ENCODE results near the gene FBN1. TPM values are rescaled to one million over a fixed set of nuclear protein-coding genes. Genes with fewer than 3 reads are reported as not detected.

Gene FBN1
- total RNA-seq, 1 donor from 2014 or later: 78.8 TPM

DNA sequence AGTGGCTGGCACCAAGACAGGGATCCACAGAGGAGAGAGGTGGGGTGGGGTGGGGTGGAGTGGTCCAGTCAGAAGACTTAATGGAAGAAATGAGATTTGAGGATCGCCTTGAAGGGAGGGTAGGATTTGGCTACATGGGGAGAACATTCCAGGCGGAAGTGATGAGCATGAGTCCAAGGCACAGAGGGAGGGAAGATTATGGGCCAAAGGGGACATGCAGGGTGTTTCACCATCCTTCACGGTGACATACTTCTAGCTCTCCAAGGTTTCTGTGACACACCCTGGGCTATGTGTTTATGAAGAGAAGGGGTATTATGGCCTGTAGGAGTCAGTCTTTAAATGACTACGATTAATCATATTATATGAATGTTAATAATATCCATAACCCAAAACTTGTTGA lies 7.7 kb upstream of the FBN1 start:
- H2AFZ ChIP-seq (replicated peaks): no peak overlapping the region
- no peaks in the 10 kb centered on the region for H3K79me2 ChIP-seq (ENCODE audit: low read depth)
- Mint-ChIP-seq H3K27ac (no peak overlapping the region), H3K36me3 (no peaks in the 10 kb centered on the region), H3K9me3 (no peaks in the 10 kb centered on the region), H3K4me3 (no peak overlapping the region), H3K27me3 (ENCODE audit: insufficient read depth, low read depth) (no peaks in the 10 kb centered on the region), H3K4me1 (peaks cover 6% of the 10 kb centered on the region)
- no peak overlapping the region for H3K9ac ChIP-seq
- no peaks in the 10 kb centered on the region for H3K36me3 ChIP-seq
- DNase-seq (ENCODE audit: low spot score): no peak
- no peak overlapping the region for H3K27ac ChIP-seq
- TF ChIP-seq EZH2phosphoT487 (IDR thresholded peaks at IDR 0.05) (no peak), EZH2 (IDR thresholded peaks at IDR 0.05) (no peak)
- TF ChIP-seq, protein P1, sequence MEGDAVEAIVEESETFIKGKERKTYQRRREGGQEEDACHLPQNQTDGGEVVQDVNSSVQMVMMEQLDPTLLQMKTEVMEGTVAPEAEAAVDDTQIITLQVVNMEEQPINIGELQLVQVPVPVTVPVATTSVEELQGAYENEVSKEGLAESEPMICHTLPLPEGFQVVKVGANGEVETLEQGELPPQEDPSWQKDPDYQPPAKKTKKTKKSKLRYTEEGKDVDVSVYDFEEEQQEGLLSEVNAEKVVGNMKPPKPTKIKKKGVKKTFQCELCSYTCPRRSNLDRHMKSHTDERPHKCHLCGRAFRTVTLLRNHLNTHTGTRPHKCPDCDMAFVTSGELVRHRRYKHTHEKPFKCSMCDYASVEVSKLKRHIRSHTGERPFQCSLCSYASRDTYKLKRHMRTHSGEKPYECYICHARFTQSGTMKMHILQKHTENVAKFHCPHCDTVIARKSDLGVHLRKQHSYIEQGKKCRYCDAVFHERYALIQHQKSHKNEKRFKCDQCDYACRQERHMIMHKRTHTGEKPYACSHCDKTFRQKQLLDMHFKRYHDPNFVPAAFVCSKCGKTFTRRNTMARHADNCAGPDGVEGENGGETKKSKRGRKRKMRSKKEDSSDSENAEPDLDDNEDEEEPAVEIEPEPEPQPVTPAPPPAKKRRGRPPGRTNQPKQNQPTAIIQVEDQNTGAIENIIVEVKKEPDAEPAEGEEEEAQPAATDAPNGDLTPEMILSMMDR (IDR thresholded peaks at IDR 0.05): no peak
- no peaks in the 10 kb centered on the region for H4K20me1 ChIP-seq (ENCODE audit: low read depth)
- no peak overlapping the region for H3K4me3 ChIP-seq
- no peak overlapping the region for H3K4me2 ChIP-seq
- peaks cover 10% of the 10 kb centered on the region for H3K4me1 ChIP-seq
- H3K9me3 ChIP-seq (ENCODE audit: low read depth): no peaks in the 10 kb centered on the region
- peaks cover 2% of the 10 kb centered on the region for H3F3A ChIP-seq (ENCODE audit: low read depth)
- no peaks in the 10 kb centered on the region for H3K27me3 ChIP-seq

DNA sequence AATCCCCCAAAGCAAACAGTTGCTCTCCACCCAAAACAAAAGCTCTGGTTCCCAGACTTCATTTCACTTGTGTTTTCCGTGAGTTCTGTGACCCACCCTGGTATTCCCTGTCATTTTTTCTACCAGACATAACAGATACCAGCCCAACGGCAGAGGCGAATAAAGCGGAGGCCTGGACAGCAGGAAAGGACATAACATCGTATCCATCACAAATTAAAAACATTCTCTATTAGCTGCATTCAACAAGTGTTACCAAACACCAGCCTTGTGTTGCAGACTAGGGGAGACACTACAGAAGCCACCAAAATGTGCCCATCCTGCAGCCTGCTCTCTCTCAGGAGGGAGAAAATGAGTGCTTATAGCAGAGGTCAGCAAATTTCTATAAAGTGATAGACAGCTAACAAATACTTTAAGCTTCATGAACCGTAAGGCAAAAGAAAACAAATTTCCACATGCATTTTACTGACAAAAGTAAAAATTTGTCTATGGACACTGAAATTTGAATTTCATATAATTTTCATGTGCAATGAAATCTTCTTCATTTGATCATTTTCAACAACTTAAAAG lies 7.1 kb upstream of the FBN1 start:
- Histone ChIP-seq H3K4me2 (no peak overlapping the region), H3K36me3 (no peaks in the 10 kb centered on the region), H4K20me1 (ENCODE audit: low read depth) (no peaks in the 10 kb centered on the region), H3K4me3 (no peak overlapping the region), H3K9me3 (ENCODE audit: low read depth) (no peaks in the 10 kb centered on the region), H3K27ac (no peak overlapping the region), H3K27me3 (no peaks in the 10 kb centered on the region), H3K79me2 (ENCODE audit: low read depth) (no peaks in the 10 kb centered on the region), H3F3A (ENCODE audit: low read depth) (peaks cover 6% of the 10 kb centered on the region), H2AFZ (replicated peaks) (no peak overlapping the region), H3K4me1 (peaks cover 17% of the 10 kb centered on the region), H3K9ac (no peak overlapping the region)
- Mint-ChIP-seq H3K27ac (no peak overlapping the region), H3K4me1 (peaks cover 11% of the 10 kb centered on the region), H3K36me3 (no peaks in the 10 kb centered on the region), H3K9me3 (no peaks in the 10 kb centered on the region), H3K27me3 (ENCODE audit: insufficient read depth, low read depth) (peaks cover 2% of the 10 kb centered on the region), H3K4me3 (no peak overlapping the region)
- no peak for TF ChIP-seq EZH2 (IDR thresholded peaks at IDR 0.05)
- TF ChIP-seq, protein P1 (IDR thresholded peaks at IDR 0.05): no peak
- no peak for TF ChIP-seq EZH2phosphoT487 (IDR thresholded peaks at IDR 0.05)
- no peak for DNase-seq (ENCODE audit: low spot score)

DNA sequence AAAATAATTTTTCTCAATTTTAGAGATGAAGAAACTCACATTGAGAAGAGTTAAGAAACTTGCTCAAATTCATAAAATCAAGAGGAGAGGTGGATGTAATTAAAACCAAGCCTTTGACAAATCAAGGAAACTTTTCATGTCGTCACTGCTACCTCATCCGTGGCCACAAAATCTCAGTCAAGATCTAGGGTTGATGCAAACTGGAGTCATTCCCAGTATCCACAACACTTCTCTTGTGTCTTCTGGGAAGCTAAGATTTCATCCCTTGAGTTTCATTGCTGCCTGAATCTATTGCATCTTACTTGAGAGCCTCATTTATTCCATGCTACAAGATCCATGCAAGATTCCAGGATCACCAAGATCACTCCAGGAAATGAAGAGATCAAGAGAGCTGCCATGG lies 5.4 kb upstream of the FBN1 start:
- H3K27me3 ChIP-seq: no peaks in the 10 kb centered on the region
- Mint-ChIP-seq H3K36me3 (no peaks in the 10 kb centered on the region), H3K27me3 (ENCODE audit: insufficient read depth, low read depth) (peaks cover 2% of the 10 kb centered on the region), H3K9me3 (no peaks in the 10 kb centered on the region), H3K4me1 (peaks cover 23% of the 10 kb centered on the region), H3K27ac (no peak overlapping the region), H3K4me3 (no peak overlapping the region)
- no peak for TF ChIP-seq EZH2 (IDR thresholded peaks at IDR 0.05)
- TF ChIP-seq EZH2phosphoT487 (IDR thresholded peaks at IDR 0.05): no peak
- no peak for DNase-seq (ENCODE audit: low spot score)
- no peaks in the 10 kb centered on the region for H4K20me1 ChIP-seq (ENCODE audit: low read depth)
- H2AFZ ChIP-seq (replicated peaks): no peak overlapping the region
- H3K4me2 ChIP-seq: no peak overlapping the region
- no peaks in the 10 kb centered on the region for H3K36me3 ChIP-seq
- H3K27ac ChIP-seq: no peak overlapping the region
- peaks cover 31% of the 10 kb centered on the region for H3K4me1 ChIP-seq
- H3K9me3 ChIP-seq (ENCODE audit: low read depth): no peaks in the 10 kb centered on the region
- peaks cover 19% of the 10 kb centered on the region for H3F3A ChIP-seq (ENCODE audit: low read depth)
- no peak overlapping the region for H3K9ac ChIP-seq
- H3K79me2 ChIP-seq (ENCODE audit: low read depth): no peaks in the 10 kb centered on the region
- no peak overlapping the region for H3K4me3 ChIP-seq

DNA sequence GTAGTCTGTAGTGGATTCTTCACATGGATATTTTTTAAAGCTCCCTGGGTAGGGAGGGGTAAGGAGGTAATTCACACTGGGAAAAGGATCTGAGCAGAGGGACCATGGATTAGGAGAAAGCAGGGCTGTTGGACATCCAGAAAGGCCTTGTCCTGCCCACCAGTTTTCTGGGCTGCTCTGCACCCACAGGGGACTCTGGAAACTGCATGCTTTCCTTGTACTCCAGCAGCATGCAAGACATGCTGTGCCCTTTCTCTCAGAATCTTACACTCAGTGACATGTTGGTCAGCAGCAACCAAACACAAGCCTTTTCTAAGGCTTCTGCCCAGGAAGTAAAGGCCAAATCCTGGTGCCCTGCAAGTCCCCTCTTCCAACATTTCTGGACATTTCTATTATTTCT lies 2.5 kb upstream of the FBN1 start:
- Mint-ChIP-seq H3K4me3 (peak overlapping the region; percentile 64), H3K27me3 (ENCODE audit: insufficient read depth, low read depth) (peaks cover 4% of the 10 kb centered on the region), H3K9me3 (no peaks in the 10 kb centered on the region), H3K27ac (no peak overlapping the region), H3K36me3 (no peaks in the 10 kb centered on the region), H3K4me1 (peaks cover 35% of the 10 kb centered on the region)
- H3K36me3 ChIP-seq: no peaks in the 10 kb centered on the region
- peak; percentile 58 for DNase-seq (ENCODE audit: low spot score)
- peaks cover 5% of the 10 kb centered on the region for H4K20me1 ChIP-seq (ENCODE audit: low read depth)
- H3K9ac ChIP-seq: no peak overlapping the region
- H3K4me2 ChIP-seq: no peak overlapping the region
- H3K27ac ChIP-seq: no peak overlapping the region
- H3K4me1 ChIP-seq: peaks cover 37% of the 10 kb centered on the region
- H3F3A ChIP-seq (ENCODE audit: low read depth): peaks cover 42% of the 10 kb centered on the region
- peaks cover 13% of the 10 kb centered on the region for H3K27me3 ChIP-seq
- H3K79me2 ChIP-seq (ENCODE audit: low read depth): peaks cover 15% of the 10 kb centered on the region
- no peak overlapping the region for H2AFZ ChIP-seq (replicated peaks)
- no peak overlapping the region for H3K4me3 ChIP-seq
- TF ChIP-seq EZH2 (IDR thresholded peaks at IDR 0.05): no peak
- TF ChIP-seq, protein P1 (IDR thresholded peaks at IDR 0.05): peak; percentile 12
- no peaks in the 10 kb centered on the region for H3K9me3 ChIP-seq (ENCODE audit: low read depth)

Measured in neural progenitor cell (in vitro differentiated cells).